Fibroblast of villous mesenchyme (primary cell): Measurements from ENCODE around the gene MCUB. TPM values are rescaled to one million over a fixed set of nuclear protein-coding genes. Genes with fewer than 3 reads are reported as not detected.
A peak's percentile ranks its signal among the peaks of the same experiment; 100 is the strongest.
"Not testable (repeated sequence)": the region's sequence is repeated elsewhere in the genome, so short reads cannot be mapped to it uniquely, and the experiment has no call there.

Experiments
- DNase-seq: peaks from one replicate; pipeline ENCODE4 v3.0.0-alpha.2; 2010; ENCODE audit warnings: low read depth
- H3K4me3 ChIP-seq: 2 replicates; pipeline ENCODE4 v1.5.1; 2011; ENCODE audit warnings: low read depth, mild to moderate bottlenecking, low read length
- CTCF ChIP-seq: IDR thresholded peaks from 2 replicates; pipeline ENCODE4 v1.5.1; 2012; ENCODE audit warnings: low read depth, mild to moderate bottlenecking, low read length; ENCODE audit not compliant: insufficient read depth
- total RNA-seq: library from RNA; depleted of rRNA; stranded (reverse); fragments of >200 nt; gene quantifications from 2 replicates; pipeline ENCODE4 v1.2.3, GENCODE V29; 2012

The MCUB gene
- total RNA-seq, 1 donor: 8.2 TPM

GRCh38 chr4:109576462-109576861 lies 16.4 kb downstream of the MCUB start:
- no peak overlapping the region for H3K4me3 ChIP-seq
- peak; percentile 57 for DNase-seq
- no peak for TF ChIP-seq CTCF

- no peak for DNase-seq
- no peak for TF ChIP-seq CTCF
- H3K4me3 ChIP-seq: no peak overlapping the region
Measured at GRCh38 chr4:109578846-109579245, 18.8 kb downstream of the MCUB start.

GRCh38 chr4:109579997-109580396 lies 20.0 kb downstream of the MCUB start:
- not testable (repeated sequence) for H3K4me3 ChIP-seq, DNase-seq

- no peak overlapping the region for H3K4me3 ChIP-seq
- no peak for DNase-seq
- TF ChIP-seq CTCF: no peak
Measured at GRCh38 chr4:109588176-109588575, 28.1 kb downstream of the MCUB start.

- no peak for TF ChIP-seq CTCF
- H3K4me3 ChIP-seq: no peak overlapping the region
- no peak for DNase-seq
Measured at GRCh38 chr4:109589119-109589518, 29.1 kb downstream of the MCUB start.

GRCh38 chr4:109589605-109590004 lies 29.6 kb downstream of the MCUB start:
- TF ChIP-seq CTCF: no peak
- no peak for DNase-seq
- no peak overlapping the region for H3K4me3 ChIP-seq

- DNase-seq: no peak
- TF ChIP-seq CTCF: no peak
- H3K4me3 ChIP-seq: no peak overlapping the region
Measured at GRCh38 chr4:109590905-109591304, 30.9 kb downstream of the MCUB start.

GRCh38 chr4:109592367-109592766 lies 32.3 kb downstream of the MCUB start:
- no peak for DNase-seq
- no peak for TF ChIP-seq CTCF
- H3K4me3 ChIP-seq: no peak overlapping the region

- DNase-seq, H3K4me3 ChIP-seq: not testable (repeated sequence)
Measured at GRCh38 chr4:109595123-109595522, 35.1 kb downstream of the MCUB start.

GRCh38 chr4:109596420-109597085 lies 36.5 kb downstream of the MCUB start:
- not testable (repeated sequence) for H3K4me3 ChIP-seq, DNase-seq
